HUES48 (cell line): ENCODE measurements around the gene P2RX2.

Experiments
- H3K27ac ChIP-seq: one replicate; pipeline ENCODE4 v1.7.0; 2013; ENCODE audit warnings: low read depth, low read length, inconsistent platforms
- H3K27me3 ChIP-seq: 2 replicates; pipeline ENCODE4 v1.6.1; 2013; ENCODE audit warnings: mild to moderate bottlenecking, low read length; ENCODE audit not compliant: control insufficient read depth, insufficient read depth
- H3K36me3 ChIP-seq: 2 replicates; pipeline ENCODE4 v1.6.1; 2013; ENCODE audit warnings: low read length; ENCODE audit not compliant: control insufficient read depth, insufficient read depth
- H3K4me1 ChIP-seq: 2 replicates; pipeline ENCODE4 v1.6.1; 2013; ENCODE audit warnings: mild to moderate bottlenecking, low read length; ENCODE audit not compliant: control insufficient read depth, insufficient read depth
- H3K4me3 ChIP-seq: 2 replicates; pipeline ENCODE4 v1.5.1; 2013; ENCODE audit warnings: mild to moderate bottlenecking, low read depth, low read length
- H3K9ac ChIP-seq: 2 replicates; pipeline ENCODE4 v1.6.1; 2013; ENCODE audit warnings: mild to moderate bottlenecking, low read depth, low read length, moderate library complexity
- H3K9me3 ChIP-seq: 2 replicates; pipeline ENCODE4 v1.6.1; 2013; ENCODE audit warnings: low read length; ENCODE audit not compliant: control insufficient read depth, insufficient read depth

P2RX2 gene

DNA sequence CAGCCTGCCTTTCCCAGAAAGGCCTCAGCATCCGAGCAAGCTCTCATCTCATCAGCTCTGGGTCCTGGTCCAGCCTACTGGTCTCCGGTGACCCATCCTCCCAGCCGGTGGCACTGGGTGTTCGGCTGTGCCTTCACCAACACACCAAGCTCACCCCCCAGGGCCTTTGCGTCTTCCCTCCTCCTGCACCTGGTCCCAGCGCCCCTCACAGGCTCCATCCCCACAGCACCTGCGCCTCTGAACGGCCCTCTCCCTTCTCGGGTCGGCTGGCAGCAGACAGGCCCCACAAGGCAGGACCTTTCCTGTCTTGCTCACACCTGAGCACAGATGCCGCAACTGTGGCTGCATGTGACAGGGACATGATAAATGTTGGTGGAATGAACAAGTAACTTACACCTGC lies 13.1 kb downstream of the P2RX2 start:
- Histone ChIP-seq H3K36me3 (peaks cover 92% of the 10 kb centered on the region), H3K9me3 (no peaks in the 10 kb centered on the region), H3K9ac (no peak overlapping the region), H3K27ac (no peak overlapping the region), H3K27me3 (no peaks in the 10 kb centered on the region), H3K4me3 (no peak overlapping the region), H3K4me1 (no peaks in the 10 kb centered on the region)

- Histone ChIP-seq H3K36me3 (peaks cover 94% of the 10 kb centered on the region), H3K4me3 (no peak overlapping the region), H3K27me3 (no peaks in the 10 kb centered on the region), H3K9ac (no peak overlapping the region), H3K27ac (no peak overlapping the region), H3K4me1 (no peaks in the 10 kb centered on the region), H3K9me3 (no peaks in the 10 kb centered on the region)
Measured at GRCh38 chr12:132632521-132633228, 14.1 kb downstream of the P2RX2 start.

- no peak overlapping the region for H3K9ac ChIP-seq
- no peaks in the 10 kb centered on the region for H3K9me3 ChIP-seq
- H3K4me1 ChIP-seq: no peaks in the 10 kb centered on the region
- no peak overlapping the region for H3K27ac ChIP-seq
- peaks cover 100% of the 10 kb centered on the region for H3K36me3 ChIP-seq
- no peaks in the 10 kb centered on the region for H3K27me3 ChIP-seq
- no peak overlapping the region for H3K4me3 ChIP-seq
Measured at GRCh38 chr12:132633398-132633797, 14.8 kb downstream of the P2RX2 start.

DNA sequence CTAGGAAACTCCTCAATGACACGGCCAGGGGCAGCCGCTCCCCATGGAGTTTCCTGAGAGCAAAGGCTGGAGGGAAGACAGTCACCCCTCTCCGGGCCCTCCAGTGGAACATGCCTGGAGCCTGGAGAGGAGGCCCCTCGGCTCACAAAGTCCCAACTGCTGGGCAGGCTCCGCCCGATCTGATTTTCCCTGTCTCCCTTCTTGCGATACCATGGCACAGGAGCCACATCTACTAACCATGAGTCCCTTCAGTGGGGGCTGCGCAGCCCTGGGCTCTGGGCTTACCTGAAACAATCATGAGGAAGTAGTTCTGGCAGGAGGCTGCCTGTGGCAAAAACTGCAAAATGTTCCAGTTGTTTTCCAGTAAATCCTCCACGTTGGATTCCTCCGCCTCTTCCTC lies 15.3 kb downstream of the P2RX2 start:
- no peaks in the 10 kb centered on the region for H3K27me3 ChIP-seq
- H3K4me1 ChIP-seq: no peaks in the 10 kb centered on the region
- no peak overlapping the region for H3K4me3 ChIP-seq
- no peaks in the 10 kb centered on the region for H3K9me3 ChIP-seq
- no peak overlapping the region for H3K9ac ChIP-seq
- peaks cover 100% of the 10 kb centered on the region for H3K36me3 ChIP-seq
- no peak overlapping the region for H3K27ac ChIP-seq

GRCh38 chr12:132634411-132634990 lies 15.9 kb downstream of the P2RX2 start:
- H3K9ac ChIP-seq: no peak overlapping the region
- no peak overlapping the region for H3K4me3 ChIP-seq
- H3K27ac ChIP-seq: no peak overlapping the region
- H3K27me3 ChIP-seq: no peaks in the 10 kb centered on the region
- no peaks in the 10 kb centered on the region for H3K4me1 ChIP-seq
- peaks cover 97% of the 10 kb centered on the region for H3K36me3 ChIP-seq
- no peaks in the 10 kb centered on the region for H3K9me3 ChIP-seq

GRCh38 chr12:132635076-132635955 lies 16.7 kb downstream of the P2RX2 start:
- Histone ChIP-seq H3K27ac (no peak overlapping the region), H3K9me3 (no peaks in the 10 kb centered on the region), H3K4me1 (no peaks in the 10 kb centered on the region), H3K4me3 (no peak overlapping the region), H3K36me3 (peaks cover 94% of the 10 kb centered on the region), H3K9ac (no peak overlapping the region), H3K27me3 (no peaks in the 10 kb centered on the region)

DNA sequence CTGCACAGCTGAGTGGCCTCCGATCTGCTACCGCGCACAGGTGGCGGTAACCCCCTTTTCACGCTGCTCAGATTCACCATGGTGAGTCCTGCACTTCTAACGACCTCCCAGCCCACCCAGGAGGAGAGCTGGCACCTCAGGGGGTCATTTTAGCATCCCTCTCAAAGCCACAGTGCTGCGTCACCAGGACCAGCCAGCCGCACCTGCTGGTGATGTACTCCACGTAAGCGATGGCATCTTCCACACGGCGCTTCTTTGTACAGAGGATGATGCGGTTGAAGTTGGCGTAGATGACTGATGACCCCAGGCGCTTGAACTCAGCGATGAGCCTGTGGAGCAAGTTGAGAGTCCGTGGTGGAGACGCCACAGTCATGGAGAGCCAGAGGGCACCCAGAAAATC lies 19.2 kb downstream of the P2RX2 start:
- no peaks in the 10 kb centered on the region for H3K9me3 ChIP-seq
- H3K36me3 ChIP-seq: peaks cover 94% of the 10 kb centered on the region

GRCh38 chr12:132638541-132639408 lies 20.2 kb downstream of the P2RX2 start:
- Histone ChIP-seq H3K9me3 (no peaks in the 10 kb centered on the region), H3K4me3 (no peak overlapping the region), H3K27ac (peak overlapping the region; percentile 24), H3K4me1 (no peaks in the 10 kb centered on the region), H3K27me3 (no peaks in the 10 kb centered on the region), H3K36me3 (peaks cover 94% of the 10 kb centered on the region), H3K9ac (no peak overlapping the region)

More for the DNA sequence above, 19.2 kb downstream of the P2RX2 start:
- H3K27ac ChIP-seq: no peak overlapping the region
- no peaks in the 10 kb centered on the region for H3K27me3 ChIP-seq
- H3K4me1 ChIP-seq: no peaks in the 10 kb centered on the region
- no peak overlapping the region for H3K9ac ChIP-seq
- no peak overlapping the region for H3K4me3 ChIP-seq

DNA sequence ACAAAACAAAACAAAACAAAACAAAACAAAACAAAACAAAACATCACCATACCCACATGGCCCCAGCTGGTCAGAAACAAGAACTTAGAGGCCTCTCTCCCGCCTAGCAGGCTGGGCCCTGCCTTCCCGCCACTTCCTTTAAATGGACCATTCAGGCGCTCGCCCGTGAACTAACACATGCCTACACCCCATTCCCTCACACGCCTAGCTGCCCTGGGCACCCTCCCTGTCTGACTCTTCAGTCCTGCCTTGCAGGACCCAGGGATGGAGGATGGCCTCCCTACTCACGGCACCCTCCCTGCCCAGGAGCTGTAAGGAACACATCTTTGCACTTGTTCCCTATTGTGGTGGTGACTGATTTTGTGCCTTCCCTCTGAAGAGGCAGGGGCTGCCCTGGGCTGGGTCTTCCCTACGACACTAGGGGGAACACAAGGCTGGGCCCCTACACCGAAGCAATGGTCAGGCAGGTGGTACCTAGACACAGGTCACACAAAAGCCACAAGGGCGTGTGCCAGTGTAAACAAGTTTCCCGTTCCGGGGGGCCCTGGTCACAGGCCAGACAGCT lies 21.5 kb downstream of the P2RX2 start:
- Histone ChIP-seq H3K36me3 (peaks cover 90% of the 10 kb centered on the region), H3K4me3 (no peak overlapping the region)

GRCh38 chr12:132640936-132641335 lies 22.4 kb downstream of the P2RX2 start:
- H3K4me1 ChIP-seq: no peaks in the 10 kb centered on the region
- no peak overlapping the region for H3K9ac ChIP-seq
- H3K4me3 ChIP-seq: no peak overlapping the region
- H3K9me3 ChIP-seq: no peaks in the 10 kb centered on the region
- H3K36me3 ChIP-seq: peaks cover 90% of the 10 kb centered on the region
- no peaks in the 10 kb centered on the region for H3K27me3 ChIP-seq
- H3K27ac ChIP-seq: no peak overlapping the region

More for the DNA sequence above, 21.5 kb downstream of the P2RX2 start:
- no peaks in the 10 kb centered on the region for H3K4me1 ChIP-seq
- H3K27ac ChIP-seq: no peak overlapping the region
- no peak overlapping the region for H3K9ac ChIP-seq
- H3K27me3 ChIP-seq: no peaks in the 10 kb centered on the region
- no peaks in the 10 kb centered on the region for H3K9me3 ChIP-seq
